Prostate gland (tissue), 2 donors: Measurements from ENCODE around the gene SHISAL1. TPM values are rescaled to one million over a fixed set of nuclear protein-coding genes. Genes with fewer than 3 reads are reported as not detected.

Source experiments
- DNase-seq: peaks from one replicate; pipeline ENCODE4 v3.0.0-alpha.2; 2019; ENCODE audit warnings: low spot score
- H3K27ac ChIP-seq, 2 donors: fragments of 200-600 bp; sonication (generic); 2 replicates each; pipeline ENCODE4 v1.5.1; 2017 to 2019
- H3K27me3 ChIP-seq: fragments of 200-600 bp; sonication (generic); replicated peaks from 2 replicates; pipeline ENCODE4 v1.5.1; 2019; ENCODE audit not compliant: insufficient read depth
- H3K36me3 ChIP-seq, 2 donors: fragments of 200-600 bp; sonication (generic); 1 replicate in 1 of 2; 2 replicates in 1 of 2; pipeline versions ENCODE4 v1.5.1 to v1.8.1; 2017 to 2019
- H3K4me1 ChIP-seq: fragments of 200-600 bp; sonication (generic); replicated peaks from 2 replicates; pipeline ENCODE4 v1.5.1; 2019
- H3K4me3 ChIP-seq, 2 donors: fragments of 200-600 bp; sonication (generic); 2 replicates each; pipeline ENCODE4 v1.5.1; 2017 to 2019
- H3K9me3 ChIP-seq: fragments of 200-600 bp; sonication (generic); 2 replicates; pipeline ENCODE4 v1.5.1; 2017
- CTCF ChIP-seq, 4 experiments: fragments of 200-600 bp in 2 of 4; fragments of 450-650 bp in 2 of 4; sonication (generic) in 2 of 4; IDR thresholded peaks; 1 replicate in 3 of 4; 2 replicates in 1 of 4; pipeline ENCODE4 v1.5.1; 2016 to 2019; ENCODE audit warnings: antibody characterized with exemption in 4 of 4, mild to moderate bottlenecking in 2 of 4, moderate library complexity in 2 of 4
- POLR2A ChIP-seq: fragments of 450-650 bp; IDR thresholded peaks from one replicate; pipeline ENCODE4 v1.6.1; 2016; ENCODE audit warnings: antibody characterized with exemption, mild to moderate bottlenecking
- POLR2AphosphoS5 ChIP-seq: sonication (generic); formaldehyde crosslinking; IDR thresholded peaks from one replicate; pipeline ENCODE4 v1.6.1; 2017; ENCODE audit warnings: antibody characterized with exemption
- WGBS: methylation state at CpG from one replicate; pipeline ENCODE4 v1.1.5; 2018; 5-methylcytosine and 5-hydroxymethylcytosine counted together
- intact Hi-C: fragments of 100-400 bp; cut with DNase I; formaldehyde crosslinking; loops from one replicate; pipeline ENCODE4 v1.14.2; 2022
- total RNA-seq, 2 donors: library from RNA; depleted of rRNA; stranded (reverse); fragments of >200 nt; gene quantifications; one replicate each; pipeline ENCODE4 v1.1.0, GENCODE V29; 2016

SHISAL1 gene
- total RNA-seq, 2 donors from 2014 or later = 1.8 to 7.8 TPM

GRCh38 chr22:44292521-44292920 lies 20.2 kb downstream of the SHISAL1 start:
- intact Hi-C loops = no loop called here
- H3K4me1 ChIP-seq = no peaks in the 10 kb centered on the region
- DNase-seq = no peak
- H3K27me3 ChIP-seq = no peaks in the 10 kb centered on the region
- H3K9me3 ChIP-seq = no peaks in the 10 kb centered on the region
- TF ChIP-seq POLR2AphosphoS5 = no peak
- no peak for TF ChIP-seq CTCF (IDR thresholded peaks at IDR 0.05)
- no peak for TF ChIP-seq POLR2A
- no peaks in the 10 kb centered on the region for H3K36me3 ChIP-seq
- H3K4me3 ChIP-seq = no peak overlapping the region
- 90% methylated on average over 10 of the region's 10 CpGs for WGBS
- H3K27ac ChIP-seq = no peak overlapping the region

- no peak for TF ChIP-seq POLR2AphosphoS5
- no peak for TF ChIP-seq CTCF (IDR thresholded peaks at IDR 0.05)
- TF ChIP-seq POLR2A = no peak
- Histone ChIP-seq H3K4me3 (no peak overlapping the region), H3K9me3 (no peaks in the 10 kb centered on the region), H3K4me1 (no peaks in the 10 kb centered on the region), H3K36me3 (no peaks in the 10 kb centered on the region), H3K27ac (no peak overlapping the region), H3K27me3 (no peaks in the 10 kb centered on the region)
- 31% methylated on average over 19 of the region's 21 CpGs for WGBS
- DNase-seq = no peak
- intact Hi-C loops = no loop called here
Observed at GRCh38 chr22:44291674-44292360, 20.9 kb downstream of the SHISAL1 start.

- TF ChIP-seq CTCF (IDR thresholded peaks at IDR 0.05) (no peak), POLR2A (no peak), POLR2AphosphoS5 (no peak)
- intact Hi-C loops = no loop called here
- Histone ChIP-seq H3K4me1 (no peaks in the 10 kb centered on the region), H3K9me3 (no peaks in the 10 kb centered on the region), H3K4me3 (no peak overlapping the region), H3K36me3 (no peaks in the 10 kb centered on the region), H3K27ac (no peak overlapping the region), H3K27me3 (no peaks in the 10 kb centered on the region)
- DNase-seq = no peak
- 76% methylated on average over 8 of the region's 8 CpGs for WGBS
Observed at GRCh38 chr22:44291265-44291664, 21.5 kb downstream of the SHISAL1 start.

- TF ChIP-seq POLR2AphosphoS5 (no peak), CTCF (IDR thresholded peaks at IDR 0.05) (no peak), POLR2A (no peak)
- intact Hi-C loops = no loop called here
- Histone ChIP-seq H3K36me3 (no peaks in the 10 kb centered on the region), H3K4me1 (no peaks in the 10 kb centered on the region), H3K27ac (no peak overlapping the region), H3K9me3 (no peaks in the 10 kb centered on the region), H3K27me3 (no peaks in the 10 kb centered on the region), H3K4me3 (no peak overlapping the region)
- DNase-seq = no peak
- 61% methylated on average over 12 of the region's 13 CpGs for WGBS
Observed at GRCh38 chr22:44289414-44290171, 23.2 kb downstream of the SHISAL1 start.

GRCh38 chr22:44288913-44289312 lies 23.8 kb downstream of the SHISAL1 start:
- 56% methylated on average over 4 of the region's 4 CpGs for WGBS
- Histone ChIP-seq H3K27me3 (no peaks in the 10 kb centered on the region), H3K27ac (no peak overlapping the region), H3K4me3 (no peak overlapping the region), H3K36me3 (no peaks in the 10 kb centered on the region), H3K9me3 (no peaks in the 10 kb centered on the region), H3K4me1 (no peaks in the 10 kb centered on the region)
- DNase-seq = no peak
- intact Hi-C loops = no loop called here
- TF ChIP-seq CTCF (IDR thresholded peaks at IDR 0.05) (no peak), POLR2A (no peak), POLR2AphosphoS5 (no peak)
